PC-3 (cell line): ENCODE data around the gene BOLA2B. TPM values are rescaled to one million over a fixed set of nuclear protein-coding genes. Genes with fewer than 3 reads are reported as not detected.
"Not testable (repeated sequence)": the region's sequence is repeated elsewhere in the genome, so short reads cannot be mapped to it uniquely, and the experiment has no call there.

Experiments used
- ATAC-seq: fragments of 200-7000 bp; cut with Tn5 transposase; 2 replicates; pipeline ENCODE4 v1.9.1; 2020; ENCODE audit warnings: mild to moderate bottlenecking, moderate library complexity
- BruUV-seq: library from RNA; stranded (reverse); fragments of 400-500 nt; replicated peaks from 2 replicates; lab custom pipeline; 2021; lab: Mats Ljungman, UMichigan
- CTCF ChIA-PET: fragments of 300-600 bp; sonication (Branson Sonifier 250); formaldehyde crosslinking; loops from one replicate; lab custom pipeline; 2022; ENCODE audit warnings: antibody characterized with exemption; lab: Charles Lee
- POLR2A ChIA-PET: fragments of 300-600 bp; sonication (Branson Sonifier 250); formaldehyde crosslinking; loops from one replicate; lab custom pipeline; 2022; ENCODE audit warnings: antibody characterized with exemption; ENCODE audit not compliant: unreplicated experiment; lab: Charles Lee
- DNase-seq: peaks from one replicate; pipeline ENCODE4 v3.0.0-alpha.2; 2015
- H2AFZ ChIP-seq: fragments of 300-600 bp; sonication (generic); 2 replicates; pipeline ENCODE4 v1.6.0; 2016; ENCODE audit warnings: antibody characterized with exemption, low read length
- H3F3A ChIP-seq: fragments of 300-600 bp; sonication (generic); one replicate; pipeline ENCODE4 v1.6.0; 2017; ENCODE audit warnings: antibody characterized with exemption, low read length, control low read depth, mild to moderate bottlenecking; ENCODE audit not compliant: unreplicated experiment
- H3K27ac ChIP-seq: fragments of 300-600 bp; sonication (generic); 2 replicates; pipeline ENCODE4 v1.5.1; 2016; ENCODE audit warnings: mild to moderate bottlenecking, low read length
- H3K27me3 ChIP-seq: fragments of 300-600 bp; sonication (generic); 2 replicates; pipeline ENCODE4 v1.6.1; 2016; ENCODE audit warnings: low read length, mixed read lengths
- H3K36me3 ChIP-seq: fragments of 300-600 bp; sonication (generic); 2 replicates; pipeline ENCODE4 v1.6.1; 2016; ENCODE audit warnings: low read depth, mixed run types, low read length, mixed read lengths
- H3K4me1 ChIP-seq: fragments of 300-600 bp; sonication (generic); 2 replicates; pipeline ENCODE4 v1.5.1; 2016; ENCODE audit warnings: low read length; ENCODE audit not compliant: insufficient read depth
- H3K4me2 ChIP-seq: fragments of 300-600 bp; sonication (generic); 2 replicates; pipeline ENCODE4 v1.6.0; 2016; ENCODE audit warnings: low read length
- H3K4me3 ChIP-seq: fragments of 300-600 bp; sonication (generic); 2 replicates; pipeline ENCODE4 v1.5.1; 2016; ENCODE audit warnings: mild to moderate bottlenecking, low read length, mixed read lengths
- H3K79me2 ChIP-seq: fragments of 300-600 bp; sonication (generic); 2 replicates; pipeline ENCODE4 v1.6.1; 2017; ENCODE audit warnings: low read length, mixed read lengths
- H3K9ac ChIP-seq: fragments of 300-600 bp; sonication (generic); 2 replicates; pipeline ENCODE4 v1.6.0; 2016; ENCODE audit warnings: mild to moderate bottlenecking, low read length
- H3K9me2 ChIP-seq: fragments of 300-600 bp; sonication (generic); replicated peaks from 2 replicates; pipeline ENCODE4 v1.6.1; 2016; ENCODE audit warnings: mixed run types, low read length, mixed read lengths
- H3K9me3 ChIP-seq: fragments of 300-600 bp; sonication (generic); 2 replicates; pipeline ENCODE4 v1.6.1; 2016; ENCODE audit warnings: low read length, mixed read lengths
- H4K20me1 ChIP-seq: fragments of 300-600 bp; sonication (generic); 2 replicates; pipeline ENCODE4 v1.6.1; 2016; ENCODE audit warnings: low read length, mixed read lengths
- CTCF ChIP-seq: fragments of 300-600 bp; sonication (generic); conservative IDR thresholded peaks from 2 replicates; pipeline ENCODE4 v1.5.1; 2017; ENCODE audit warnings: antibody characterized with exemption, low read depth, mild to moderate bottlenecking, low read length
- EZH2 ChIP-seq: fragments of 300-600 bp; sonication (generic); IDR thresholded peaks from one replicate; pipeline ENCODE4 v1.6.1; 2017; ENCODE audit warnings: antibody characterized with exemption, mild to moderate bottlenecking, low read length; ENCODE audit not compliant: unreplicated experiment
- EZH2phosphoT487 ChIP-seq: fragments of 300-600 bp; sonication (generic); IDR thresholded peaks from 2 replicates; pipeline ENCODE4 v1.6.1; 2018; ENCODE audit warnings: mild to moderate bottlenecking, antibody characterized with exemption, low read length, borderline replicate concordance
- intact Hi-C: fragments of 100-400 bp; cut with micrococcal nuclease; formaldehyde crosslinking; loops from 2 replicates; pipeline ENCODE4 v1.9.0; 2023
- total RNA-seq: library from RNA; depleted of rRNA; stranded (reverse); fragments of >200 nt; gene quantifications from 2 replicates; pipeline ENCODE4 v1.2.3, GENCODE V29; 2014

BOLA2B gene
- total RNA-seq, 1 experiment from 2014 or later: 143 TPM

GRCh38 chr16:30191158-30191557 lies 2.3 kb downstream of the BOLA2B start:
- H3K9me3 ChIP-seq, H3K36me3 ChIP-seq, DNase-seq, intact Hi-C loops, H4K20me1 ChIP-seq, H3K9ac ChIP-seq, H3K79me2 ChIP-seq, H3K27ac ChIP-seq, H3K27me3 ChIP-seq, BruUV-seq, H2AFZ ChIP-seq, H3K4me3 ChIP-seq, H3K4me1 ChIP-seq, CTCF ChIA-PET, H3K9me2 ChIP-seq, H3K4me2 ChIP-seq, H3F3A ChIP-seq, ATAC-seq, POLR2A ChIA-PET: not testable (repeated sequence)

GRCh38 chr16:30187971-30188561 lies 5.4 kb downstream of the BOLA2B start:
- BruUV-seq: no TSS peak
- Histone ChIP-seq H3K4me3 (no peak overlapping the region), H3F3A (no peaks in the 10 kb centered on the region), H3K9me2 (no peaks in the 10 kb centered on the region), H2AFZ (no peak overlapping the region), H3K9me3 (no peaks in the 10 kb centered on the region), H3K36me3 (no peaks in the 10 kb centered on the region), H4K20me1 (no peaks in the 10 kb centered on the region), H3K9ac (no peak overlapping the region), H3K4me1 (no peaks in the 10 kb centered on the region), H3K27me3 (no peaks in the 10 kb centered on the region), H3K4me2 (no peak overlapping the region), H3K79me2 (no peaks in the 10 kb centered on the region), H3K27ac (no peak overlapping the region)
- ChIA-PET CTCF (no interaction called here), POLR2A (no interaction called here)
- no peak for TF ChIP-seq EZH2
- TF ChIP-seq CTCF: no peak
- no peak for TF ChIP-seq EZH2phosphoT487
- DNase-seq (no peak), ATAC-seq (no peak)
- intact Hi-C loops: no loop called here

- no peak overlapping the region for H3K4me3 ChIP-seq
- DNase-seq (no peak), ATAC-seq (no peak)
- BruUV-seq: no TSS peak
- POLR2A ChIA-PET: no interaction called here
- H3K27ac ChIP-seq: no peak overlapping the region
- H3K27me3 ChIP-seq: no peaks in the 10 kb centered on the region
- no peaks in the 10 kb centered on the region for H4K20me1 ChIP-seq
- no peaks in the 10 kb centered on the region for H3K9me3 ChIP-seq
- H3K4me2 ChIP-seq: no peak overlapping the region
- no peaks in the 10 kb centered on the region for H3F3A ChIP-seq
- no peaks in the 10 kb centered on the region for H3K79me2 ChIP-seq
- no peak overlapping the region for H3K9ac ChIP-seq
- no peak overlapping the region for H2AFZ ChIP-seq
- CTCF ChIA-PET: no interaction called here
- no peaks in the 10 kb centered on the region for H3K4me1 ChIP-seq
- no peaks in the 10 kb centered on the region for H3K9me2 ChIP-seq
- intact Hi-C loops: no loop called here
- no peaks in the 10 kb centered on the region for H3K36me3 ChIP-seq
- TF ChIP-seq EZH2phosphoT487: no peak
- TF ChIP-seq CTCF: no peak
- TF ChIP-seq EZH2: no peak
Observed at GRCh38 chr16:30187556-30187865, 6.0 kb downstream of the BOLA2B start.
